GM19328 (cell line): ENCODE data around the gene MYEOV.

Experiments used
- ATAC-seq: cut with Tn5 transposase; IDR thresholded peaks from one replicate; pipeline ENCODE4 v1.9.1; 2021; ENCODE audit warnings: mild to moderate bottlenecking, moderate library complexity; ENCODE audit not compliant: unreplicated experiment

The MYEOV gene

DNA sequence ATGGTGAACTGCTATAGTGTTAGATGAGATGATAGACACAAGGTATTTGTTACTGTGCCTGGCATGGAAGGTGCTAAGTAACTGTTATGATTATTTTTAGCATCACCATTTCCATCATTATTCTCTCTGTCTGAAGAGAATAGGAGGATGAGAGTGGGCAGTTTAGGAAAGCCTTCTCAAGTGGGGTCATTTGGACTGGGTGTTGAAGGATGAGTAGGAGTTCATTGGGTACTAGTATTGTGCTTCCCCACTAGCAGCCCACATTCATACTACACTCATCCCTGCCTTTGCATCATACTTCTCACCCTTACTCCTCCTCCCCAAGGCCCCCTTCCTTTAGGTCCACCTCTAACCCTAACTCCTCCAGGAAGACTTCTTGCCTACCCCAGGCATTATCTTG, 20.6 kb downstream of the MYEOV start:
- no peak for ATAC-seq

GRCh38 chr11:69316956-69317355, 23.0 kb downstream of the MYEOV start:
- no peak for ATAC-seq

GRCh38 chr11:69317401-69318092, 23.6 kb downstream of the MYEOV start:
- ATAC-seq, result no peak

DNA sequence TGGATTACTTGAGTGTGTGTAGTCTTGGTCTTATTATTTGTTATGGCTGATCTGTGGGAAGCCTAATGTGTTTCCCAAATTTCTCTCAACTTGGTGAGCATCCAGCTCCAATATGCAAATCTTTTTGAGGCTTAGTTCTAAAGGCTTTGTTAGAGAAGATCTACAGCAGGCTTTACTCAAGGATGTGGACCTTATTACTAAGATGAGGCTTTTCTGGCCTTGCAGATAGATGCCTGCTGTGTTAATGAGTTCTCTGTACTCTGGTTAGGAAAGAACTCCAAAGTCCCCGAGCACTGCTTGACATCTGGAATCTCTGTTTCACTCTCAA, 24.1 kb downstream of the MYEOV start:
- ATAC-seq, result no peak

DNA sequence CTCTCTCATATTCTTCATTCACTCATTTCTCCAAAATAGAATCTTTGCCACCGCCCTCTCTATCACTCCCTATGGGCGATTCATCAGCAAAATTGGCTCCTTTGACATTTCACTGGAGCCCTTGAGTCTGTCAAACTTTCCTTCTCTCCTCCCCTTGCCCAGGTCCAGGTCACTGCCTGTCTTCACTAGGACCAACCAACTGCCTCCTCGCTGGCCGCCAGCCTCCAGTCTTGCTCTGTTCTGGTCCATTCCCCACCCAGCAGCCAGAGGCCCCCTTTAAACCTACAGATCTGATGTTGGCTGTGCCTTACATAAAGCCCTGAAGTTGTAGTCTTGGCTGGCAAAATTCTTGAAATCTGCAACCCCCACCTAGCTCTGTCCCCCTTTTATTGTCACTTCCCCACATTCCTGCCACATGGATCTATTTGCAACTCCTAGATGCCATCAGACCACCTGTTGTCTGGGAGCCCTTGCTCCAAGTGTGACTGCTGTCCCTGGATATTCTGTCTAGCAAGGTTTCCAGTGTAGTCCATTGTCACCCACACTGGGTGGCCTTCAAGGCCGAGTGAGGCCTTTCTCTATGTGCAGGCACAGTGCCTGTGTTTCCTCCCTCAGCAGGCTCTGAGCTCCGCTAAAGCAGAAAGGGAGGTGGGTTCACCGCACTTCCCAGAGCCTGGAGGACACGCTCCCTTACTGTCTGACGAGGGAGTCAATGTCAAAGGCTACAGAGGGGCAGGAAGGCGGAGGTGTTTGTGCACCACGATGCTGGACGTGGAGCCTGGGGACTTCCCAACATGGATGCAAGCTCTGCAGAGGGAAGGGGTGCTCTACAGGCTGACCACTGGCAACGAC, 25.5 kb downstream of the MYEOV start:
- ATAC-seq, result no peak

GRCh38 chr11:69320326-69320725, 26.4 kb downstream of the MYEOV start:
- no peak for ATAC-seq

DNA sequence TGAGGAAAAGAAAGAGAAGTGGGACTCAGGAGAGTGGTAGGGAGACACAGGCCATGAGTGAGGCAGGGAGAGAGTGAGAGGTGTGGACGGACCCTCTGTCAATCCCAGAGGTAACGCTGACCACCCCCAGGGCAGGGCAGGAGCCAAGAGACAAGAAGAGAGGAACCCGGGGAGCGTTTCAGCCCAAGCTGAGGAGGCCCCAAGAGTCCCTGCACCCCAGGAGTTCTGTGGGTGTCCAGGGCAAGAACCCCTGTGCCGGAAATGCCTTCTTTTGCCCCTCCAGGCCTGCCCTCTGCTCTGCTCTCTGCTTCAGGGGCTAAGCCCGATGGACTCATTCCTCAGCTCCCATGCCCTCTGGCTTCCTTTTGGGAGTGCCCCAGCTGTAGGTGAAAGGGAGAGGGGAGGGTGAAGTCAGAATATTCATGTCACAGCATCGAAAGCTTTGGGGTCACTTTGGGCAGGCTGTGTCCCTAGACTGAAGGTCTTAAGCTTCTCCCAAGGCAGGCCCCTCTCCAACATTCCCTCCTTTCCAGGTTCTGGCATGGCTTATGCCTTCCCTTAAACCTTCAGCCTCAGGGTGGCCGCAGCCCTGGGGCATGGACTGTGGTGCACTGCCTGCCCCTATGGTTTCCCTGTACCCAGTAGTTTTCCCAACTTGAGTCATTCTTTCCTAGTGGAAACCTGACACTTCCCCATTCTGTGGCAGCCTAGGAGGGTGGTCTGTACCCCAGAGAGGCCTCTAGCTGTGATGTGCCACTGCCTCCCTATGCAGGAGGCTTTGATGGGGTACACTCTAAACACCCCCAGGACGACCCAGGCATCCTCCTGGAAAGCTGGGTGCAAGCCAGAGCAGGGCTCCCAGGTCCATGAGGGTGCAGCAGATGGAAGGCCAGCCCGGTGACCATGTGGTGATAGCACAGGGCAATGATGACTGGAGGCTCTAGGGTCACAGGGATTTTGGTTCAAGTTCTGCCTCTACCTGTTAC, 27.1 kb downstream of the MYEOV start:
- ATAC-seq, result no peak

DNA sequence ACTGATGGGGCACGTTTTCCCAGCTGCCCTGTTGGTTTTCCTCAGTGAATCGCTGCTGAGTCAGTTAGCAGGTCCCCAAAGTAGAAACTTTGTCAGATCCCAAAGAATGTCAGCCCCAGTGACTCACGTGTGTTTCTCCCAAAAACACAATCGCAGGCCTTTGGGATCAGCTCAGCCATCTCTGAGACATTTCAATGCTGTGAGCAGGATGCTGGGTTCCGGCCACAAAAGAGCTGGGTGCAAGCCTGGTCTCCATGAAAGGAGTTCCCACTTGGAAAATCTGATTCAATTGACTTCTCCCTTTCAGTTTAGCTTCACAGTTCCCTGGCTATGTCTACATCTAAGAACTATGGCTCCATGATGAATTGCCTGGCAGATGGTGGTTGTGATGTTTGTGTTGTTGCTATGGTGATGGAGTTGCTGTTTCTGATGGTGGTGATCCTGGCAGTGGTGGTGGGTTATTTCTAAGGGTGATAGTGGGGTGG, 28.0 kb downstream of the MYEOV start:
- no peak for ATAC-seq

- no peak for ATAC-seq
Measured at GRCh38 chr11:69325446-69325845, 31.5 kb downstream of the MYEOV start.

GRCh38 chr11:69326622-69327219, 32.8 kb downstream of the MYEOV start:
- no peak for ATAC-seq

- ATAC-seq, result no peak
Measured at GRCh38 chr11:69327741-69328191, 33.8 kb downstream of the MYEOV start.

GRCh38 chr11:69328231-69328630, 34.3 kb downstream of the MYEOV start:
- ATAC-seq, result no peak

DNA sequence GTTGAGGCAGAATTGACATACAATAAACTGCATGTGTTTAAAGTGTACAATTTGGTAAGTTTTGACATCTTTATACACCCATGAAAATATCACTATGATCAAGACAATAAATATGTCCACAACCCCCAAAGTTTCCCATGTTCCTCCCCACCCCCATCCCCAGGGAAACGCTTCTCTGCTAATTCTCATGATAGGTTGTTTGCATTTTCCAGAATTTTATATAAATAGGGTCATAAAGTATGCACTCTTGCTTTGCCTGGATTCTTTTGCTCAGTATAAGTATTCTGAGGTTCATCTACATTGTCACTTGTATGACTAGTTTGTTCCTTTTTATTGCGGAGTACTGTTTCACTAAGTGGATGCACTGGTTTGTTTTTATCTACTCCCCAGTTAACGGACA, 35.6 kb downstream of the MYEOV start:
- ATAC-seq, result no peak

GRCh38 chr11:69330330-69330729, 36.4 kb downstream of the MYEOV start:
- no peak for ATAC-seq

- no peak for ATAC-seq
Measured at GRCh38 chr11:69333149-69333710, 39.3 kb downstream of the MYEOV start.

DNA sequence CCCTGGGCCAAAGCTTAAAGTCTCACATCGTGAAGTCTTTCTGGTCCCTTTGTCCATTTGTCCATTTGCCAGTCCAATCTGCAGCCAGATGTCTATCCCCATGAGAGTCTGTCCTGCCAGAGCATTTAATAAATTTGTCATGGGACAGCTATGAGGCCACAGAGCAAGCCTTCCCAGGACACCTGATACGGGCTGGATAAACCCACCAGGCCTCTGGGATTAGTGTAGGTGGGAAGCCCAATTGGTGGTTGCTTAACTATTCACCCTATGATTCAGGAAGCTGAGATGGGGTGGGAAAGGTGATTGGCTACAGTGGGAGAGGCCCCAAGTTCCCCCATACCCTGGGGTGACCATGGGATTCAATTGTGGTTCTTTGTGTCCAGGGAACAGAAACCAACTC, 39.9 kb downstream of the MYEOV start:
- no peak for ATAC-seq

GRCh38 chr11:69335007-69335780, 41.2 kb downstream of the MYEOV start:
- ATAC-seq, result no peak

DNA sequence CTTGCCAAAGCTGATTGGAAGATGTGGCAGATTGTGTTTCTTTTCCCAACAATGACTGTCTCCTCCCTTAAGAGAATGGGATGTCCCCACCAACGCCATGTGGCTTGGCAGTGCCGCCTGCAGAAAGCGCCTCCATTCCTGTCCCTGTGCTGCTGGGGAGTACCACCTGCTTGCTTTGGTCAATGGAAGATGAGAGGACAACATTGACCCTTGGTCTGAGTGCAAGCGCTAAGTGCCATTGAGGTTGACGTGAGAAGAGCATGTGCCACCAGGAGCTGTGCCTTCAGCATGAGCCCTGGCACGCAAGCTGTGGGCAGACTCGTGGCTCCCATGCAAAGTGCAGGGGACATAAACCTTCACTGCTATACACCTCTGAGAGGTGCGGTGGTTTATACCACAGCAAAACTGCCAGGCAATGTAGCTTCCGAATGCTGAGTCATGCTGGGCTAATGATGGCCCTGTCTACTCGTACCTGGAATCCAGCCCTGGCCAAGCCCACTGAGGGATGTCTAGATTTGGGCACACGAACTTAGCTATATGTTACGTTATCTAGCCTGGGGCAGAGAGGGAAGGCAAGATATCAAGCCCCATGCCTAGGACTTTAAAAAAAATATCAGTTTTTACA, 41.9 kb downstream of the MYEOV start:
- ATAC-seq, result no peak

GRCh38 chr11:69337211-69337721, 43.3 kb downstream of the MYEOV start:
- ATAC-seq, result no peak
